Stimulated activated CD4-positive, alpha-beta T cell treated with anti-CD3 and anti-CD28 coated beads, Interleukin-1b, Interleukin-23, amount 100 ng/mL, for 24 hours (primary cell): Measurements from ENCODE around the gene PRG2.
"Not testable (repeated sequence)": the region's sequence is repeated elsewhere in the genome, so short reads cannot be mapped to it uniquely, and the experiment has no call there.

Experiments used
- DNase-seq, 4 experiments: peaks; one replicate each; pipeline ENCODE4 v3.0.0-alpha.2; 2020; ENCODE audit warnings: low read depth in 4 of 4, low spot score in 1 of 4

The PRG2 gene

DNA sequence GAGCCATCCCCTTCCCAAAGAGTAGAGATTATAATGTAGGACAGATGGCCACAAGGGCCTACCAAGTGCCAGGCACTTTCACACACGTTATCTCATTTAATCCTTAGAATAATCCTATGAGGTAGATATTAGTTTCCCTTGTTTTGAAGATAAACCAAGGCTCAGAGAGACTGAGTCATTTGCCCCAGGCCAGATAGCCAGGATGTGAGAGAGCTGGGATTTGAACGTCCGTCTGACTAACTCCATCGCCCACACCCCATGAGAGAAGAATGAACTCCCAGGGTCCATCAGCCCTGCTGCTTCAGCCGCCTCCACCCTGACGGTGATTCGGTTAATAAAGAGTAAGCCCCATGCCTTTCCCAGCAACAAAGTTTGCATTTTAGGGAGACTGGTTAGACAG is 20.2 kb downstream of the PRG2 start:
- no peak for DNase-seq

DNA sequence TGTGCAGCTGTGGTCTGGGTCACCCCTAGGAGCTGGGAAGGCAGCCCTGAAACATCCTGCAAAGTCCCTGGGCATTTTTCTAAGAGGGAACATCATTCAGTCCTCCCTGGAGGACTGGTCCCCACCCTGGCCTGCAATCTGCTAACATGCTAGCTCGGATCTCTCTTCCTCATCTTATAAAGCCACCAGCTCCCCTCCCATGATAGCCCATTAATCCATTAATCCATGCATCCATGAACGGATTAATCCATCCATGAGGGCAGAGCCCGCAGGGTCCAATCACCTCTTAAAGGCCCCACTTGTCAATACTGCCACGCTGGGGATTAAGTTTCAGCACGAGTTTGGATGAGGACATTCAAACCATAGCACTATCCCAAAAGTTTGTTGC is 21.6 kb downstream of the PRG2 start:
- DNase-seq, result no peak

DNA sequence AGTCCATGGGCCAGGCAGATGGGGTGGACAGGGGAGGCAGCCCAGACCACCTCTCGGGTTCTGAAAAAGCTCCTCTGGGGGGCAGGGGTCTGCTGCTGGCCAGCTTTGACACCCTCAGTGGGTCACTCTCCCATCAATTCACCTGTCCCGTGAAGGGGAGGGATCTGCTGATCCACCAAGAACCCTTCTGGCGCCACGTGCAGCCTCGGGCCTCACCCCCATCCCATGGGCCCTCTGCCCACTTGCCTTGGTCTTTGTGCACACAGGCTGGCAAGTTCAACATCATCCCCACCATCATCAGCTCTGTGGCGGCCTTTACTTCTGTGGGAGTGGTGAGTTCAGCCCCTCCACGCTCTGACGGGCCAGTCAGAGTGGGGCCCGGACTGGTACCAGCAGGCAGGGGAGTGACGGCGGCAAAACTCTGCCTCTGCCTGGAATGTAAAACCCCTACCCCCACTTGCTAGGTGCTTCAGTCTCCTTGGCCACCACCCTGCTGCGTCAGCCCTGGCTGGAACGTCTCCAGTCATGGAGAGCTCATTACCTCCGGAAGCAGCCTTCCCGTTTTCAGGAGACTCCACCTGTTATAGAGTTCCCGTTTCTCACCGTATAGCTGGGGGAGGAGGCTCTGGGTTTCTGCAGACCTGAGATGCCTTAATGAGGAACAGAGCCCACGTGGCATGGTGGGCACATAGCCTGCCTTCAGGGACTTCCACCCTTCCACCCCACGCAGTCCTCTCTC is 22.2 kb downstream of the PRG2 start:
- DNase-seq, result no peak

DNA sequence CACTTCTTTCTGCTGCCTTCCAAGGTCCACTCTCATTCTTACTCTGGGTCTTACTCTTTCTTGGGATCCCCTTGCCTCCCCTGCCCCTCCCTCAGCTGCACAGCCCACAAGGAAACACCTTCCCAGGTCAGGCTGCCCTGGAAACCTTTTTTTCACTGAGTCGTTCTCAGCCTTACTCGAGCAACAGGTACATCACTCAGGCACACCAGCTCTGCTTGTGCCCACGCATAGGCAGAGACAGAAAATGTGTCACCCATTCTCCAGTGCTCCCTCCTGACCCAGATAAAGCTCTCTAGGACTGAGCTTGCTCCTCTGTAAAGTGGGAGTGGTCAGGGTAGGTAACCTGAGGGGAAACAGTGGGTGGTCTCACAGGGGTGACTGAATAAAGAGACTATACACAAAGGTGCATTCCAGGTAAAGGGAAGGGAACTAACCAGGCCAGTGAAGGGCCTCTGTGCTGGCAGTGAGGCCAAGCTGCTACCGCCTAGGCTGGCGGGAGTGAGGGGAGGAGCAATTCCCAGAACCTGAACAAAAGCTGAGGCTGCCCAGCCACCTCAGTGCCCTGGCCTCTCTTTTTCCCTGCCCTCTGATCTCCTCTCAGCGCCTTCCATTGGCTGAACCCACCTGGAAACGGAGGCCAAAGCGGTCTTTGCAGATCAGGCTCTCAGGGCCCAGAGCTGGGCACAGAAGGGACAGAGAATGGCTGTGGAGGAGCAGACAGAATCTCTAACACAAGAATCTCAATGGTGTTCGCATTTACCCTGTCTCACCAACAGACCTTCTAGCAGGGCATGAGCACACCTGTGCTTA is 25.4 kb downstream of the PRG2 start:
- no peak for DNase-seq

DNA sequence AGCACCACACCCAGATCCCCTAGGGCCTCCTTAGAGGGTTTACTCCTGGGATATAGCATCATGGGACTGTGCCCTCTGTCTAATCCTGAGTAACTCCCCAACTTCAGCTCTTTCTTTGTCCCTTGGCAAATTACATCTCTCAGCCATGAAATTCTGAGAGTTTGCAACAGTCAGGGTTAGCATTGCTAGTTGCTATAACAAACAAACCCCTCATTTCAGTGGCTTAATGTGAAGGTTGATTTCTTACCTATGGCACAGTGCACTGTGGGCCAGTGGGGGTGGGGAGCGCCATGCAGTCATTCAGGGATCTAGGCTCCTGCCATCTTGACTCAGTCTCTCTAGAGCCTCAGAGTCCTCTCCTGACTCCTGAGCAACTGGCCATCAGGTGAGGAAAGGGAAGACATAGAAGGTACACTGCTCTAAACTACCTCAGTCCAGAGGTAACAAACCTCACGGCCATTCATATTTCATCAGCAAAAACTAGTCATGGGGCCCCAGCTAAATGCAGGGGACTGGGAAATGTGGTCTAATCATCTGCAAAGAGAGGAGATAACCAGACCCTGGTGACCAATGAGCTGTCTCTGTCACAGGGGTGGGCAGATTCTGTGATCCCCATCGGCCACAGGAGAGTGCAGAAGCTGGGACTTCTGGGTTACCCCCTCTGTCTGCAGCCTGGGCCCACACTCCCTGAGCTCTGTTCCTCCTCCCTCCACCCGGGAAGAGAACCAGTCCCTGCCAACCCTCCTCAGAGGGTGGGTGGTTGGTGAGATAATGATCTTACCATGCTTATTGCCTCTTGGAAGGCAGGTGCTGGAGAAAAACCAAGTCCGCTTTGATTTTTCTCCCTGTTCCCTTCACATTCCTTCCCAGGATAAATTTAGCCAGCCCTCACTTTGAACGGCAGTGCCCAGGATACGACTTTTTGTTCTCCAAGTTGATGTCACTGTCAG is 27.0 kb downstream of the PRG2 start:
- DNase-seq, result no peak

DNA sequence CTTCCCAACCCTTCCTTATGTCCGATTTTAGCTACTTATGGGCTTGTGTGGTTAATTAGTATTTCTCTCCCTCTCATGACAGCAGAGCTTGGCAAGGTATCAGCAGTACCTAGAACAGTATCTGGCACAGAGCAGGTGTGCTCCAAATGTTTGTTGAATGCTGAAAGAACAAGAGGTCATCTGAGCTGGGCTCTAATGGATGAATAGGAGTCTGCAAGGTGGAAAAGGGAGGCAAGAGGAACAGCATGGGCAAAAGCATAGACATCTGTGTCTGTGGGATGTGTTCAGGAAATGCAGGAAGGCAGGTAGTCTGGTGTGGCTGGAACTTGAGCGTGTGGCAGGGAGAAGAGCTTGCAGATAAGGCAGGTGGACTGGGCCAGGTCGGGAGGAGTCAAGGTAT is 28.5 kb downstream of the PRG2 start:
- no peak for DNase-seq

DNA sequence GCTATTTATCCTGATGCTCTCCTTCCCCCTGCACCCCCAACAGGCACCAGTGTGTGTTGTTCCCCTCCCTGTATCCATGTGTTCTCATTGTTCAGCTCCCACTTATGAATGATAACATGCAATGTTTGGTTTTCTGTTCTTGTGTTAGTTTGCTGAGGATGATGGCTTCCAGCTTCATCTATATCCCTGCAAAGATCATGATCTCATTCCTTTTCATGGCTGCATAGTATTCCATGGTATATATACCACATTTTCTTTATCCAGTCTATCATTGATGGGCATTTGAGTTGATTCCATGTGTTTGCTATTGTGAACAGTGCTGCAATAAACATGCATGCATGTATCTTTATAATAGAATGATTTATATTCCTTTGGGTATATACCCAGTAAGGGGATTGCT is 29.0 kb downstream of the PRG2 start:
- not testable (repeated sequence) for DNase-seq

DNA sequence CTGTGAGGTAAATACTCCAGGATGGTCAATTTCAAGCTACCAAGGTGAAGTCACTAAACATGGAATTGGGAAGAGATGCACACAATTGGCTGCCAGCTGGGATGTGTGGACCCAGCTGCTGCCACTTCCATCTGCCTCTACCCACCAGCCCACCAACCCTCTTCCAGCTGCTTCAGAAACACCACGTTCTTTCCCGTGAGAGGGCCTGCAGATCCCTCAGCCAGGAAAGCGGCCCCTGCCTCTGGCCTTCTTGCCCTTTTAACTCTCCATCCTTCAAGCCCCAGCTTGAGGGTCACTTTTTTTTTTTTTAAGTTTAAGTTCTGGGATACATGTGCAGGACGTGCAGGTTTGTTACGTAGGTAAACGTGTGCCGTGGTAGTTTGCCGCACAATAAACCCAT is 29.5 kb downstream of the PRG2 start:
- no peak for DNase-seq

DNA sequence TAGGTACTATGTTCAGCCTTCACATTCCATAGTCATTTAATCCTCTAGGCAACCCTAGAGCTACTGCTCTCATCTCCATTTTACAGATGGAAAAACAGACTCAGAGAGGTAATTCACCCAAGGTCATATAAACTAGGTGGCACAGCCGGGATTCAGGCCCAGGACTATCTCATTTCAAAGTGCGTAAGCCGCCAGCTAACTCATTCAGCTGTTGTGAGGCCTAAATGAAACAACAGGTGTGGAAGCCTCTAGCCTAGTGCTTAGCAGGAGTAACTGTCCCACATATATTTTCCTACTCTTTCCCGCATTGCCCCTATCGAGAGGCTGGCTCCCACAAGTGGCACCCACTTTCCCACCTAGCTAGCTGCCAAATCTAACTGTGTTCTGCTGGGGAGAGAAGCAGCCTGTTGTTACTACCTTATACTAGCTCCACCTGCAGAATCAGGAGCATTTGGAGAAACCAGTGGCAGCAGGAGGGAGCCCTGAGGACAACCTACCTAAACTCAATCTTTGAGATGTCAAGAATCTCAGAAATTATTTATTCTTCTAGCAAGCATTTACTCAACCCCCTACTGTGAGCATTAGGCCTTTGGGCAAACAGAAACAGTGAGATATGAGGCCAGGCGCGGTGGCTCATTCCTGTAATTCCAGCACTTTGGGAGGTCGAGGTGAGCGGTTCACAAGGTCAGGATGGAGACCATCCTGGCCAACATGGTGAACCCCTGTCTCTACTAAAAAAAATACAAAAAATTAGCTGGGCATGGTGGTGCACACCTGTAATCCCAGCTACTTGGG is 30.4 kb downstream of the PRG2 start:
- DNase-seq, result no peak

DNA sequence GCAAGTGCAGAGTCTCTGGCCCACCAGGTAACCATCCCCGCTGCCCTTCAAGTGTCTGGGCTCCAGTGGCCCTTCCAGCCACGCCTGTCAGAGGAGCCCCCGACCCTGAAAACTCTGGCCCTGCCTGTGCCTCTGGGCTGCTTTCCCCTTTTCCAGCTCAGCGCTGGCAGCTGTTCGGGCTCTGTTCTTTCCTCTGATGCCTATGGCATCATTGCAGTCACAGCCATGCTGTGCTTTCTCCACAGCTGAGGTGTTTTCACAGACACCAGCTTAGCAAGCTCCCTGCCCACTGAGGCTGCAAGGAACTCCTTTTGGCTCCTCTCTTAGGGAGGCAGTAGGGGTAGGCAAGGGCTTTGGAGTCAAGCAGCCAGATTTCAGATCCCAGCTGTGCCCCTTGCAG is 31.1 kb downstream of the PRG2 start:
- no peak for DNase-seq

DNA sequence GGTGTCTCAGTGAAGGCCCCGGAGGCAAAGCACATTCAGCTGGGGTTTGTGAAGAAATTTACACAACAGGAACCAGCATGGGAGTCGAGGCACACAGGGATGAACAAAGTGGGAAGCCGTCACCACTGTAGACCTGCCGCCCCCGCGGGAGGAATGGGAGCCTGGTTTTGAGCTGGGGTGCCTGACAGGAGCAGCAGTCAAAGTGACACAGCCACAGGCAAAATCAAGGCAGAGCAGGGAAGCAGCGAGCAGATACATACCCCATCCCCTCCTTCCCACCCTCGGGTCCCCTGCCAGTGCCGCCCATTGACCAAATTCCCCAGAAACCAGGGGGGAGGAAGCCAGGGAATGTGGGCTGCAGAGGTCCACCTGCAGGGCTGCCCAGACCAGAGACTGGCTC is 31.5 kb downstream of the PRG2 start:
- no peak for DNase-seq

DNA sequence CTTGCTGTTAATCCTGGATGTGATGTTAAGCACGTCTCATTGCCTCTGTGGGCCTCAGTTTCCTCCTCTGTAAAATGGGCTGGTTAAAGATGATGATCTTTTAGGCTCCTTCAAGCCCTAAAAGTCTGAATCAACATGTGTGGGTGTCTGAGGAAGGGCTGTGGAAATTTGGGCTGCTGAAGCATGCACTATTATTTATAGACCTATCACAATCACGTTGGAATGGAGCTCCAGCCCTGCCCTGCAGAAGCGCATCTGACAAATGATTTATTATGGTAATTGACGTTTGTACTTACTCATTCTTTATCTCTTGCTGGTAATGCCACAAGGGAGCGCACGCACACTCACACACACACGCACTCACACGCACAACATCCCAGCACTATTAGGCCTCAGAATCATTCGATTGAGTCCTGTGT is 31.9 kb downstream of the PRG2 start:
- no peak for DNase-seq

DNA sequence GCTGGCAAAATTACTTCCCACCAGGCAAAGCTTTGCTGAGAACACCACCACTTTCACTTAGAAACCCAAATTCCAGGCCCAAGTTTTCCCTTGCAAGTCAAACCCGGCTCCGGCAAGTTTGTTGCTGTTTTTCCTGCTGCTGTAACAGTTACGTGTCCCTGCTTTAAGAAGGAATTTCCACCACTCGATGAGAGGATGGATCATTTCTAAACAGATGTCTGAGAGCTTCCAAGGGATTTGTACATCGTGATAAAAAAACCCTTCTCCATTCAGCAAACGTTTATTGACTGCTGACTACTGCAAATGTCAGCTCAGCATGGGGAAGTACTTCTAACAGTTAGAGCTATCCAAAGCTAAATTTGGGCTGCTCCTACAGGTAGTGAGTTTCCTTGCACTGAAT is 32.6 kb downstream of the PRG2 start:
- no peak for DNase-seq

DNA sequence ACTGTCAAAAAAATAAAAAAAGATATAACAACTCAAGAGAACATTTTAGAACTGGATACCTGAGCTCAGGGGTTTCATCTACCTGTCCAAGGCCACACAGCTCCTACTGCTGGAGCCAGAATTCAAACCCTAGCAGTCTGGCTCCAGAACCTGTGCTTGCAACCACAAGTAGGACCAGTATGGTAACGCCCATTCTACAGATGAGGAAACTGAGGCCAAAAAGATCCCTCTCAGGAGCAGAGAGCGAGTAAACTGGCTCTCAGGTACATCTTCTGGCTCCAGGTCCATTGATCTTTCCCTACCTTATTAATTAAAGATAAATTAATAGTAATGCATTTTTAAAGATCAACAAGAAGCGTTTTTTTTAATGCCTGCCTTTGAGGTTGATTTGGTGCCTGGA is 33.1 kb downstream of the PRG2 start:
- no peak for DNase-seq

DNA sequence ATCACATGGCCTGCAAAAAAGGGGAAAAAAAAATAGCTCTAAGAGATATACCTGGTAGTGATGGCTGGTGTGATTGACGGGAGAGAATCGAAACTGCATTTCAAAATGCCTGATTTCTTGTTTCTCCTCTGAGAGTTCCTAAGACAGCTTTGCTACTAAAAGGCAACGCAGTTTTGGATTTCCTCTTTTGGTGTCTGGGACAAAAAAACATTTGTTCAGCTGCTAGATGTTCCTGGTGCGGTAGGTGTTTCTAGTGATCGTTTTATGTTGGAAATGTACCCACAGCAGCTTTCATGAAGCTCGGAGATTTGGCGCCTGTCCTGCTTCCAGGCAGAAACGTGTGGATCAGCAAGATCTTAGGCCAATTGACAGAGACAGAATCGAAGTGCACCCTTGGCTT is 34.2 kb downstream of the PRG2 start:
- no peak for DNase-seq

DNA sequence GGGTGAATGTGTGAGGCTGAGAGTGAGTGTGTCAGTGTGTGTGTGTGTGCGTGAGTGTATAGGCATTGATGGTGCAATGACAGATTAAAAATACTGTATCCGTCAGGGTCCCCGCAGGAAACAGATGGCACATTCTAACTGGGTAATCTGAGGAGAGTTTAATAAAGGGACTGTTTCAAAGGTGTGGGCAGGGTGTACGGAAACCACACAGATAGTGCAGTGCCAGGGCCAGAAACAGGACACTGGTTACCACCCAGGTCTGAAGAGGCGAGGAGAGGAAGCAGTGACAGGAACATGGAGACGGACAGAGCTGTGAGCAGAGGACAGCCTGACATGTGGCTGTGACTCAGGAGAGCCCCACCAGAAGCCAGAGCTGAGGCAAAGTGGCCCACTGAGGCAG is 35.8 kb downstream of the PRG2 start:
- DNase-seq, result no peak

DNA sequence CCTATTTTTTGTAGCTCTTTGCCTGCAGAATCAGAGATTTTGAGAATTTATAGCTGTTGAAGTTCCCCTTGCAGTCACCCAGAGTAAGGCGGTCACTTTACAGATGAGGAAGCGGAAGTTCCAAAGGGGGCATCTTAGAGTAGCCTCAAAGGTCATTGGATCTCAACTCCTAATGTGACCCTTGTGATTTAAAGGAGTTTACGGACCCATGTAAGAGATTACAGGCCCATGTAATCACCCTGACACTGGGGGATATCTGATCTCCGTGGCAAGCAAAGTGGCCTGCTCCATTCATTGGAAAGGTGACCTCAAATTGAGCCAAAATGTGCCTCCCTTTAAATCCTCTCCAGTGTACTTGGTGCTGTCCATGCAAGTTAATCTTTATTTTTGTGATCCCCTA is 36.6 kb downstream of the PRG2 start:
- DNase-seq, result no peak

DNA sequence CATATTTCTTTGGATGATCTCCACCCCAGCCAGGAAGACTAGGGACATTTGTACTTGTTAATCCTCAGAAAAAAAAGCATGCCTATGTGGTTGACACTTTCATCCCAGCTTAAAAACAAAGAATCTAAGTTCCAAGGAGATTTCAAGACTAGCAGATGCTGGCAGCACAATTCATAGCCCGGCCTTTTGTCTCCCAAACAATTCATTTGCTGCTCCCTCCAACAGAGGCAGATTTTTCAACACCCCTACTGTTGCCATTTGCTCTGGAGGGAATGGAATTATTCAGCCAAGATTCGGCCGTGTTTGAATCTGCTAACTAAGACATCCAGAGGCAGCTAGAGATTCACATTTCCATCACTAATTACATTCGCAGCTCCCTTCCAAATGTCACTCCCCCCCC is 37.0 kb downstream of the PRG2 start:
- no peak for DNase-seq

DNA sequence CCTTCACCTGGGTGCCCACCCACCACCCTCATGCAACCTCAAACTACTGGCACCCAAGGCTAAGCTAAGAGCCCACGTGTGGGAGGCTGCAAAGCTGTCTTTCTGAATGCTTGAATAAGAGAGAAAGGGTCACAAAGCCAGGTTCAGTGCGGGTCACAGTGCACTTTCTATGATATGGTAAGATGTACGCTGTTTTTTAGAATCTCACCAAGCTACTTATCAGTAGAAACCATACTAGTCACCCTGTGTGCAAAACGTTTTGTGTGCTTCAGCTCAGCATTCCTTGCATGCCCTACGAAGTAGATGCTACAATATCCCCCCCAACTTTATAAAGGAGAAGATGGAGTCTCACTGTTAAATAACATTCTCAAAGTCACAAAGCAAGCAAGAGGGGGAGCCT is 37.4 kb downstream of the PRG2 start:
- DNase-seq, result no peak

DNA sequence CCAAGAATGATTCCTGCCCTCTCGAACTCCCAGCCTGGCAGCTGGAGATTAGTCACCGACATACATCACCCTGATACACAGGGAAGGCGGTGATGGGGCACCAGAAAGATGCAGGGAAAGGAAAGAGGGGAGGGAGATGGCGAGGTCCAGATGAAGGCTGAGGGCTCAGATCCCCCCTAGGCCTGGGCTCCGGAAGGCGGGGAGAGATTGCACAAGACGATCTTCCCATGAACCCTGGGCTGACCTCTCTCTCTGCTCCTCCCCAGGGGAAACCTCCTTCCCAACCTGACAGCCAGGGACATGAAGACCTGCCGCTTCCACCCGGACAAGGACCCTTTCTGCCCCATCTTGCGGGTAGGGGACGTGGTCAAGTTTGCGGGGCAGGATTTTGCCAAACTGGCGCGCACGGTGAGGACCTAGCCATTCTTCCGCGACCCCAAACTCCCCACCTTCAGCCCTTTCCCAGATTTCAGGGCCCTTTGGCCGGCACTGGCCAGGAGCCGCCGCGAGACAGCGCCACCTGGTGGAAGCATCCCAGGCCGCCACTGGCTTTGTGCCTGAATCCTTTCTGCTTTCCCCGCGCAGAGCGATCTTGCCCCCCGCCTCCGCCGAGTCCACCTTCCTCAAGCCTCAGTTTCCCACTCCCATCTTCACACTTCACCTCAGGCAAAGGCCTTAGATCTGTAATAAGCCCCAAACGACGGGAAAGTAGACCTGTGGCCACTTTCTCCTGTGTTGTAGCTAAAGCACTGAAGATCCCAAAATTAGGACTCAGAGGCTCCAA is 40.8 kb downstream of the PRG2 start:
- peak; percentile 36 to 53 (median 42) for DNase-seq
